DOHH2 (cell line): Measurements from ENCODE around the gene C2orf66.

ENCODE experiments used
- EZH2phosphoT487 ChIP-seq: fragments of 200-600 bp; sonication (generic); IDR thresholded peaks from 2 replicates; pipeline ENCODE4 v1.6.1; 2017; ENCODE audit warnings: borderline replicate concordance, mild to moderate bottlenecking, antibody characterized with exemption, low read length, moderate library complexity, mixed read lengths
- TF ChIP-seq, protein P1 (sequence below): fragments of 200-600 bp; sonication (generic); IDR thresholded peaks from one replicate; pipeline ENCODE4 v1.5.1; 2014; ENCODE audit warnings: antibody characterized with exemption, mild to moderate bottlenecking, low read depth, low read length; ENCODE audit not compliant: poor library complexity, severe bottlenecking

DNA sequence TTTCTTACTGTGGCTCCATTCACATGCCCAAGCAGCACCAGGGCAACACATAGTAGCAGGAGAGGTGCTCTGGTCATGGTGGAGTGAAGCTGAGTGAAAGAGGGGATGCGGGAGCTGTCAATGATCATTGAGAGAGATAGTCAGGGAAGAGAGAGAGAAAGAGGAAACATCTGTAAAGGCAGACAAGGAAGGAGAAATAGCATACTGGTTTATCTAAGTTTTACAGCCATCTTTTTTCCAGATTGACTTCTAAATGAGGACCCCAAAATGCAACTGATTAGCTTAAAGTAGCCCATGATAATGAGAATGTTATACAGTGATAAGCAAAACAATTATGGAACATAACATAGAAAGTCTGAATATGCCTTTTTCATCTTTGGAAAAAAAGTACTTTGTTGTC is at the start of gene C2orf66:
- TF ChIP-seq, protein P1, sequence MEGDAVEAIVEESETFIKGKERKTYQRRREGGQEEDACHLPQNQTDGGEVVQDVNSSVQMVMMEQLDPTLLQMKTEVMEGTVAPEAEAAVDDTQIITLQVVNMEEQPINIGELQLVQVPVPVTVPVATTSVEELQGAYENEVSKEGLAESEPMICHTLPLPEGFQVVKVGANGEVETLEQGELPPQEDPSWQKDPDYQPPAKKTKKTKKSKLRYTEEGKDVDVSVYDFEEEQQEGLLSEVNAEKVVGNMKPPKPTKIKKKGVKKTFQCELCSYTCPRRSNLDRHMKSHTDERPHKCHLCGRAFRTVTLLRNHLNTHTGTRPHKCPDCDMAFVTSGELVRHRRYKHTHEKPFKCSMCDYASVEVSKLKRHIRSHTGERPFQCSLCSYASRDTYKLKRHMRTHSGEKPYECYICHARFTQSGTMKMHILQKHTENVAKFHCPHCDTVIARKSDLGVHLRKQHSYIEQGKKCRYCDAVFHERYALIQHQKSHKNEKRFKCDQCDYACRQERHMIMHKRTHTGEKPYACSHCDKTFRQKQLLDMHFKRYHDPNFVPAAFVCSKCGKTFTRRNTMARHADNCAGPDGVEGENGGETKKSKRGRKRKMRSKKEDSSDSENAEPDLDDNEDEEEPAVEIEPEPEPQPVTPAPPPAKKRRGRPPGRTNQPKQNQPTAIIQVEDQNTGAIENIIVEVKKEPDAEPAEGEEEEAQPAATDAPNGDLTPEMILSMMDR: no peak
- TF ChIP-seq EZH2phosphoT487: no peak
